B cell (primary cell): Measurements from ENCODE around the gene CORO2A. TPM values are rescaled to one million over a fixed set of nuclear protein-coding genes. Genes with fewer than 3 reads are reported as not detected.

Experiments used
- ATAC-seq: fragments of 200-7000 bp; cut with Tn5 transposase; one replicate; pipeline ENCODE4 v1.10.0; 2021; ENCODE audit warnings: low read depth, mild to moderate bottlenecking, moderate number of reproducible peaks, moderate library complexity
- CTCF ChIA-PET: fragments of 350-600 bp; sonication (Branson Sonifier 250); formaldehyde crosslinking; loops from one replicate; lab custom pipeline; 2021; ENCODE audit warnings: antibody characterized with exemption, inconsistent platforms; lab: Charles Lee
- POLR2A ChIA-PET: fragments of 350-600 bp; sonication (Branson Sonifier 250); formaldehyde crosslinking; loops from one replicate; lab custom pipeline; 2021; ENCODE audit warnings: antibody characterized with exemption; lab: Charles Lee
- DNase-seq: peaks from one replicate; pipeline ENCODE4 v3.0.0; 2013
- H2AFZ ChIP-seq: 2 replicates; pipeline ENCODE4 v1.6.1; 2012; ENCODE audit warnings: mild to moderate bottlenecking, low read depth, low read length; ENCODE audit not compliant: insufficient read depth, poor library complexity, severe bottlenecking
- H3K27ac ChIP-seq, 2 donors: 1 replicate in 1 of 2; 2 replicates in 1 of 2; pipeline ENCODE4 v1.5.1; 2012 to 2013; ENCODE audit warnings: low read length in 2 of 2, mild to moderate bottlenecking in 2 of 2, moderate library complexity in 1 of 2
- H3K27me3 ChIP-seq, 4 experiments: fragments of 200-600 bp in 1 of 4; sonication (generic) in 1 of 4; replicated peaks in 1 of 4; 1 replicate in 2 of 4; 2 replicates in 2 of 4; pipeline versions ENCODE4 v1.6.1 to v1.7.0; 2013 to 2016; ENCODE audit warnings: low read length in 3 of 4, mild to moderate bottlenecking in 2 of 4, mixed read lengths in 1 of 4, moderate library complexity in 1 of 4; ENCODE audit not compliant: insufficient read depth in 4 of 4, control insufficient read depth in 3 of 4; ENCODE audit errors: control extremely low read depth in 1 of 4
- H3K36me3 ChIP-seq, 2 experiments: replicated peaks in 1 of 2; 1 replicate in 1 of 2; 2 replicates in 1 of 2; pipeline versions ENCODE4 v1.6.1 to v1.7.1; 2013; ENCODE audit warnings: low read length in 1 of 2; ENCODE audit not compliant: insufficient read depth in 2 of 2, control insufficient read depth in 1 of 2; ENCODE audit errors: control extremely low read depth in 1 of 2, extremely low read depth in 1 of 2
- H3K4me1 ChIP-seq, 2 donors: fragments of 200-600 bp in 1 of 2; sonication (generic) in 1 of 2; 1 replicate in 1 of 2; 2 replicates in 1 of 2; pipeline versions ENCODE4 v1.5.1 to v1.6.1; 2013 to 2017; ENCODE audit warnings: low read length in 2 of 2; ENCODE audit not compliant: control insufficient read depth in 2 of 2, insufficient read depth in 2 of 2
- H3K4me2 ChIP-seq: replicated peaks from 2 replicates; pipeline ENCODE3; 2012; ENCODE audit warnings: mild to moderate bottlenecking, low read depth, low read length; ENCODE audit not compliant: poor library complexity, severe bottlenecking
- H3K4me3 ChIP-seq, 5 experiments: fragments of 200-600 bp in 1 of 5; sonication (generic) in 1 of 5; 1 replicate in 3 of 5; 2 replicates in 2 of 5; pipeline versions ENCODE4 v1.5.1 to v1.7.0; 2011 to 2016; ENCODE audit warnings: low read length in 4 of 5, mild to moderate bottlenecking in 4 of 5, low read depth in 2 of 5, control low read depth in 1 of 5, moderate library complexity in 1 of 5; ENCODE audit not compliant: insufficient read depth in 1 of 5; ENCODE audit errors: control extremely low read depth in 1 of 5, extremely low read depth in 1 of 5
- H3K79me2 ChIP-seq: fragments of 200-600 bp; sonication (generic); one replicate; pipeline ENCODE4 v1.6.0; 2016; ENCODE audit warnings: low read length; ENCODE audit not compliant: control insufficient read depth, insufficient read depth
- H3K9ac ChIP-seq: fragments of 200-600 bp; sonication (generic); 2 replicates; pipeline ENCODE4 v1.6.1; 2017; ENCODE audit warnings: mild to moderate bottlenecking, low read length, moderate library complexity
- H3K9me3 ChIP-seq, 3 donors: one replicate each; pipeline versions ENCODE4 v1.6.1 to v1.7.1; 2013; ENCODE audit warnings: low read length in 2 of 3; ENCODE audit not compliant: control insufficient read depth in 2 of 3, insufficient read depth in 1 of 3; ENCODE audit errors: control extremely low read depth in 1 of 3
- H4K20me1 ChIP-seq: 2 replicates; pipeline ENCODE4 v1.6.0; 2012; ENCODE audit warnings: mild to moderate bottlenecking, low read length; ENCODE audit not compliant: insufficient read depth, control insufficient read depth, poor library complexity, severe bottlenecking
- H3K27ac Mint-ChIP-seq: one replicate; pipeline ENCODE4 v1.8.0; 2021; ENCODE audit warnings: mixed read lengths
- H3K27me3 Mint-ChIP-seq: one replicate; pipeline ENCODE4 v1.8.0; 2021; ENCODE audit warnings: mixed read lengths
- H3K4me1 Mint-ChIP-seq: one replicate; pipeline ENCODE4 v1.8.0; 2021; ENCODE audit warnings: mixed read lengths
- H3K4me3 Mint-ChIP-seq: one replicate; pipeline ENCODE4 v1.8.0; 2021; ENCODE audit warnings: mixed read lengths
- H3K9me3 Mint-ChIP-seq: one replicate; pipeline ENCODE4 v1.8.0; 2022; ENCODE audit warnings: mixed read lengths; ENCODE audit not compliant: insufficient read depth
- EZH2 ChIP-seq: IDR thresholded peaks from 2 replicates; pipeline ENCODE4 v1.6.1; 2012; ENCODE audit warnings: borderline replicate concordance, low read depth, mild to moderate bottlenecking, moderate library complexity, low read length; ENCODE audit not compliant: insufficient read depth, poor library complexity, severe bottlenecking
- WGBS: methylation state at CpG from one replicate; pipeline ENCODE4 v1.1.5; 2013; ENCODE audit warnings: missing lambda C conversion rate; ENCODE audit not compliant: insufficient coverage; 5-methylcytosine and 5-hydroxymethylcytosine counted together
- intact Hi-C: fragments of 100-400 bp; cut with micrococcal nuclease; formaldehyde crosslinking; loops from one replicate; pipeline ENCODE4 v1.10.0; 2022
- polyA plus RNA-seq: library from polyadenylated mRNA; depleted of rRNA; stranded (reverse); fragments of >200 nt; gene quantifications from 2 replicates; pipeline ENCODE4 v1.2.3, GENCODE V29; 2012
- total RNA-seq, 2 donors: library from RNA; stranded (reverse); fragments of 120-200 nt in 1 of 2; gene quantifications; 1 replicate in 1 of 2; 2 replicates in 1 of 2; pipeline versions ENCODE4 v1.2.3 to v1.2.4, GENCODE V29; 2013 to 2022
- TF ChIP-seq, protein P1 (sequence below): fragments of 200-600 bp; IDR thresholded peaks from one replicate; pipeline ENCODE4 v1.8.0; 2022; ENCODE audit warnings: antibody characterized with exemption, mild to moderate bottlenecking

CORO2A gene
- total and polyA plus RNA-seq, 2 donors (not counting 1 experiment from before 2014, with no cell fraction given): 1.1 to 2.0 TPM

DNA sequence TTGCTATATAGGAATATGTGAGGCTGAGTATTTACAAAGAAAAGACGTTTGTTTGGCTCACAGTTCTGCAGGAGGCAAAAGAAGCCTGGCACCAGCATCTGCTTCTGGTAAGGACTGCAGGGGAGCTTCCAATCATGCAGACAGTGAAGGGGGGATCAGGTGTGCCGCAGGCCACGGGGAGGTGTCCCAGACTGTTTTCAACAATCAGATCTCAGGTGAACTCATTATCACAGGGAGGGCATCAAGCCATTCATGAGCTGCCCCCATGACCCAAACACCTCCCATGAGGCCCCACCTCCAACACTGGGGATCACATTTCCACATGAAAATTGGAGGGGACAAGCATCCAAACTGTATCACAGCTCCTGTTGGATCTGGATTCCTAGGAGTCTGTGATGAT lies 43.0 kb downstream of the CORO2A start:
- Mint-ChIP-seq H3K27me3 (no peaks in the 10 kb centered on the region), H3K4me1 (peaks cover 8% of the 10 kb centered on the region), H3K9me3 (no peaks in the 10 kb centered on the region), H3K27ac (no peak overlapping the region), H3K4me3 (no peak overlapping the region)
- no peaks in the 10 kb centered on the region for H3K9me3 ChIP-seq
- no peak overlapping the region for H2AFZ ChIP-seq
- no peak for TF ChIP-seq EZH2
- TF ChIP-seq, protein P1, sequence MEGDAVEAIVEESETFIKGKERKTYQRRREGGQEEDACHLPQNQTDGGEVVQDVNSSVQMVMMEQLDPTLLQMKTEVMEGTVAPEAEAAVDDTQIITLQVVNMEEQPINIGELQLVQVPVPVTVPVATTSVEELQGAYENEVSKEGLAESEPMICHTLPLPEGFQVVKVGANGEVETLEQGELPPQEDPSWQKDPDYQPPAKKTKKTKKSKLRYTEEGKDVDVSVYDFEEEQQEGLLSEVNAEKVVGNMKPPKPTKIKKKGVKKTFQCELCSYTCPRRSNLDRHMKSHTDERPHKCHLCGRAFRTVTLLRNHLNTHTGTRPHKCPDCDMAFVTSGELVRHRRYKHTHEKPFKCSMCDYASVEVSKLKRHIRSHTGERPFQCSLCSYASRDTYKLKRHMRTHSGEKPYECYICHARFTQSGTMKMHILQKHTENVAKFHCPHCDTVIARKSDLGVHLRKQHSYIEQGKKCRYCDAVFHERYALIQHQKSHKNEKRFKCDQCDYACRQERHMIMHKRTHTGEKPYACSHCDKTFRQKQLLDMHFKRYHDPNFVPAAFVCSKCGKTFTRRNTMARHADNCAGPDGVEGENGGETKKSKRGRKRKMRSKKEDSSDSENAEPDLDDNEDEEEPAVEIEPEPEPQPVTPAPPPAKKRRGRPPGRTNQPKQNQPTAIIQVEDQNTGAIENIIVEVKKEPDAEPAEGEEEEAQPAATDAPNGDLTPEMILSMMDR: no peak
- intact Hi-C loops: no loop called here
- no peak for DNase-seq
- ATAC-seq: no peak
- H4K20me1 ChIP-seq: no peaks in the 10 kb centered on the region
- no peaks in the 10 kb centered on the region for H3K27me3 ChIP-seq
- CTCF ChIA-PET: no interaction called here
- peaks cover 9 to 11% of the 10 kb centered on the region in 2 donors for H3K4me1 ChIP-seq
- H3K4me2 ChIP-seq: no peak overlapping the region
- no peaks in the 10 kb centered on the region for H3K36me3 ChIP-seq
- 84% methylated on average over 2 of the region's 3 CpGs for WGBS
- H3K9ac ChIP-seq: no peak overlapping the region
- POLR2A ChIA-PET: no interaction called here
- H3K79me2 ChIP-seq: no peaks in the 10 kb centered on the region
- H3K27ac ChIP-seq: no peak overlapping the region
- no peak overlapping the region for H3K4me3 ChIP-seq

DNA sequence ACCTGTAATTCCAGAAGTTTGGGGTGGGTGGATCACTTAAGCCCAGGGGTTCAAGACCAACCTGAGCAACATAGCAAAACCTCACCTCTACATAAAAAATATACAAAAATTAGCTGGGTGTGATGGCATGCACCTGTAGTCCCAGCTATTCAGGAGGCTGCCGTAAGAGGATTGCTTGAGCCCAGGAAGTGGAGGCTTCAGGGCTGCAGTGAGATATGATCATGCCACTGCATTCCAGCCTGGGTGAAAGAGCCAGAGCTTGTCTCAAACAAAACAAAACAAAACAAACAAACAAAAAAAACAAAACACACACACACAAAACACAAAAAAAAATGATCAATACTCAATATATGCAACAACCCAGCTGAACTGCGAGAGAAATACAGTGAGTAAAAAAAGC lies 44.0 kb downstream of the CORO2A start:
- Histone ChIP-seq H3K4me3 (no peak overlapping the region), H3K4me2 (no peak overlapping the region), H4K20me1 (no peaks in the 10 kb centered on the region), H3K4me1 (peaks cover 9 to 11% of the 10 kb centered on the region in 2 donors), H3K79me2 (no peaks in the 10 kb centered on the region), H3K27me3 (no peaks in the 10 kb centered on the region), H2AFZ (no peak overlapping the region), H3K9me3 (no peaks in the 10 kb centered on the region), H3K36me3 (no peaks in the 10 kb centered on the region), H3K27ac (no peak overlapping the region), H3K9ac (no peak overlapping the region)
- Mint-ChIP-seq H3K4me3 (no peak overlapping the region), H3K27ac (no peak overlapping the region), H3K4me1 (peaks cover 8% of the 10 kb centered on the region), H3K27me3 (no peaks in the 10 kb centered on the region), H3K9me3 (no peaks in the 10 kb centered on the region)
- intact Hi-C loops: no loop called here
- WGBS: 100% methylated on average over 1 of the region's 2 CpGs
- TF ChIP-seq, protein P1: no peak
- TF ChIP-seq EZH2: no peak
- POLR2A ChIA-PET: no interaction called here
- CTCF ChIA-PET: interaction anchor here (0.6 kb wide), 1 partner anchor 127 kb away, joined by 4 read pairs; no protein-coding TSS in a partner anchor
- no peak for DNase-seq
- ATAC-seq: no peak
